Osteocyte (in vitro differentiated cells): ENCODE measurements around the gene ACER3. TPM values are rescaled to one million over a fixed set of nuclear protein-coding genes. Genes with fewer than 3 reads are reported as not detected.

Source experiments
- DNase-seq: peaks from one replicate; pipeline ENCODE4 v3.0.0; 2021; ENCODE audit warnings: mixed read lengths; ENCODE audit not compliant: unreplicated experiment; ENCODE audit errors: extremely low spot score
- H3K27ac Mint-ChIP-seq: one replicate; pipeline ENCODE4 v1.8.0; 2021; ENCODE audit warnings: mild to moderate bottlenecking, mixed read lengths; ENCODE audit not compliant: unreplicated experiment
- H3K27me3 Mint-ChIP-seq: one replicate; pipeline ENCODE4 v1.8.0; 2021; ENCODE audit warnings: mixed read lengths; ENCODE audit not compliant: unreplicated experiment
- H3K36me3 Mint-ChIP-seq: one replicate; pipeline ENCODE4 v1.8.0; 2021; ENCODE audit warnings: mixed read lengths; ENCODE audit not compliant: unreplicated experiment
- H3K4me1 Mint-ChIP-seq: one replicate; pipeline ENCODE4 v1.8.0; 2021; ENCODE audit warnings: mixed read lengths; ENCODE audit not compliant: unreplicated experiment
- H3K4me3 Mint-ChIP-seq: one replicate; pipeline ENCODE4 v1.8.0; 2021; ENCODE audit warnings: mild to moderate bottlenecking, moderate library complexity, mixed read lengths; ENCODE audit not compliant: unreplicated experiment
- H3K9me3 Mint-ChIP-seq: one replicate; pipeline ENCODE4 v1.8.0; 2021; ENCODE audit warnings: mixed read lengths; ENCODE audit not compliant: unreplicated experiment
- CTCF ChIP-seq: fragments of 200-600 bp; sonication (generic); IDR thresholded peaks from 2 replicates; pipeline ENCODE4 v1.5.0; 2021; ENCODE audit warnings: antibody characterized with exemption, mild to moderate bottlenecking, moderate library complexity
- total RNA-seq: library from RNA; stranded (reverse); gene quantifications from 2 replicates; pipeline ENCODE4 v1.2.1, GENCODE V29; 2021

ACER3 gene
- total RNA-seq, 1 donor from 2014 or later: 17.4 TPM

GRCh38 chr11:77073328-77074001 lies 212.7 kb downstream of the ACER3 start:
- H3K27ac Mint-ChIP-seq: peak overlapping the region; percentile 97
- H3K9me3 Mint-ChIP-seq: peaks cover 7% of the 10 kb centered on the region
- H3K36me3 Mint-ChIP-seq: peaks cover 6% of the 10 kb centered on the region
- no peaks in the 10 kb centered on the region for H3K27me3 Mint-ChIP-seq
- peaks cover 39% of the 10 kb centered on the region for H3K4me1 Mint-ChIP-seq
- H3K4me3 Mint-ChIP-seq: peak overlapping the region; percentile 38
- peak; percentile 93 for DNase-seq
- peak; percentile 66 for TF ChIP-seq CTCF

GRCh38 chr11:77074205-77074604 lies 213.5 kb downstream of the ACER3 start:
- peak overlapping the region; percentile 97 for H3K27ac Mint-ChIP-seq
- H3K36me3 Mint-ChIP-seq: peaks cover 9% of the 10 kb centered on the region
- no peak for DNase-seq
- peaks cover 14% of the 10 kb centered on the region for H3K9me3 Mint-ChIP-seq
- H3K4me1 Mint-ChIP-seq: peaks cover 38% of the 10 kb centered on the region
- no peak for TF ChIP-seq CTCF
- H3K4me3 Mint-ChIP-seq: no peak overlapping the region
- no peaks in the 10 kb centered on the region for H3K27me3 Mint-ChIP-seq

DNA sequence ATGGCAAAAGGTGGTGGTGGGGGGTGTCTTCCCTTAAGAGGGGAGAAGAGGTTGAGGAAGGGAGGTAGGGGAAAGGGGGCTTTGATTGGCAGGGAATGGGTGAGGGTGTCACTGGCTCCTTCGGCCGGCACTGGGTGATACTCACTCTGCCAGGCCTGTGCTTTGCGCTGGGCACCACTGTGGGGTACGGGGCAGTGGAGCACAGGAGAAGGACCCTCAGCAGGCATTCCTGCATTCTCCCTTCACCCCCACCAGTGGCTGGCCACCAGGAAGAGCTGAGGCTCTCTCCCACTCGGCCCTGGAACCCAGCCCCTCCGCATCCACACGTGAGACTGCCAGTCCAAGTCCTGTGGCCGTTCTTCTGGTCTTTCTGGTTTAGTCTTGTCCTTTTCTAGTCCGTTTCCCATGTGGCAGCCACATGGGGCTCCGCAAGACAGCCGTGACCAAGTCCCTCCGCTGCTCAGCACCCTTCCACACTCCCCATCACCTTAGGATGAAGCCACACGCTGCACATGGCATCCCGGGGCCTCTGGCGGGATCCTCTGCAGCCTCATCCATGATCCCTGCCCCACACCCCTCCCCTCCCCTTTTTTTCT lies 214.0 kb downstream of the ACER3 start:
- Mint-ChIP-seq H3K4me3 (no peak overlapping the region), H3K4me1 (peaks cover 35% of the 10 kb centered on the region), H3K36me3 (peaks cover 9% of the 10 kb centered on the region), H3K27ac (peak overlapping the region; percentile 97), H3K9me3 (peaks cover 15% of the 10 kb centered on the region), H3K27me3 (no peaks in the 10 kb centered on the region)
- DNase-seq: no peak
- TF ChIP-seq CTCF: no peak

DNA sequence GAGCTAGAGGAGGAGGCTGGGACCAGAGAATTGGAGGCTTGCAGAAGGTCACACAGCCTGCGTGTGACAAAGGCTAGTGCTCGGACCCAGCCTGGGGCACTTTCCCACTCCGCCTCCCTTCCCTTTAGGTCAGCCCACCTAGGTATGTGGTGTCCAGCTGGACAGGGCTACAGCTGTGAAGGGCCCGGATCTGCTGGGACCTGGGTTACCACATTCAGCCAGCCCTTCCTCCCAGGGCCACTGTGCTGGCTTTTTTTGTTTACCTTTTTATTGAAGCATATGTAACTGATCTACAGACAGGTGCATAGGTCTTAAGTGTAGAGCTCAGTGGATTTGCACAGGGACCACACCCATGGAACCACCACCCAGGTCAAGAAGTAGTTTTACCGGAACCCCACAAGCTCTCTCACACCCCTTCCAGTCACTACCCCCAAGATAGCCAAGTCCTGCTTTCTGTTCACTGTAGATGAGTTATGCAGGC lies 214.7 kb downstream of the ACER3 start:
- no peak overlapping the region for H3K27ac Mint-ChIP-seq
- H3K4me1 Mint-ChIP-seq: peaks cover 33% of the 10 kb centered on the region
- no peak for TF ChIP-seq CTCF
- H3K4me3 Mint-ChIP-seq: no peak overlapping the region
- H3K27me3 Mint-ChIP-seq: no peaks in the 10 kb centered on the region
- H3K9me3 Mint-ChIP-seq: peaks cover 15% of the 10 kb centered on the region
- peaks cover 9% of the 10 kb centered on the region for H3K36me3 Mint-ChIP-seq
- DNase-seq: no peak

Other genes starting within 250 kb of the ACER3 start
- gene LRRC32, start 190.2 kb upstream of the ACER3 start, total RNA-seq: 35.6 and 39.6 TPM in 2 replicates
- gene TSKU, start 77.6 kb upstream of the ACER3 start, total RNA-seq: 84.0 and 84.1 TPM in 2 replicates
- gene B3GNT6, start 173.5 kb downstream of the ACER3 start, total RNA-seq: not detected in 2 replicates
- gene CAPN5, start 206.1 kb downstream of the ACER3 start, total RNA-seq: 12.8 TPM in 2 replicates
- not detected in 2 replicates for gene OMP, start 241.9 kb downstream of the ACER3 start, total RNA-seq